ENCODE data around the gene TMEM168.

DNA sequence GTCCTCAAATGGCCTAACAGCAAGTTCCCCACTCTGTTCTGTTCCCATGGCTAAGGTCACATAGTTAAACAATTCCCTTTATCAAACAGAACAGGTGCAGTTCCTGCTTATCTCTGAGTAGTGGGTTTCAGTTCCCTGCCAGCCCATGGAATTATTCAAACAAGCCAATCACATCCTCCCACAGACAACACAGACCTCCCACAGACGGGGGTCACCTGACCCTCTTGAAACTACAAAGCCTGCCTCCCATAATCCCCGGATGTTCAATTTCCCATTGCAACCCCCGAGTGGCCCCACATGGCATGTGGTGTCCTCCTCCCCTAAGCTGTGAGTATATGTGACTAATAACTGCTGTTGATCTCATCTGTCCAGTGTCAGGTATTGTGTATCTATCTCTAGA lies 64.1 kb downstream of the TMEM168 start:
- TF ChIP-seq POLR2A (IDR thresholded peaks at IDR 0.05) = no peak
- no peak for TF ChIP-seq CTCF (IDR thresholded peaks at IDR 0.05)
